Memory B cell (primary cell): ENCODE data around the gene RALGPS2.
A peak's percentile ranks its signal among the peaks of the same experiment; 100 is the strongest.

Source experiments
- ATAC-seq: fragments of 150-1000 bp; cut with Tn5 transposase; 2 replicates; pipeline ENCODE4 v1.10.0; 2021; ENCODE audit warnings: low read depth, mild to moderate bottlenecking, moderate library complexity
- DNase-seq, 2 donors: peaks; one replicate each; pipeline ENCODE4 v3.0.0; 2022; ENCODE audit warnings: low spot score in 2 of 2
- H3K27ac Mint-ChIP-seq: one replicate; pipeline ENCODE4 v1.8.0; 2022; ENCODE audit warnings: mild to moderate bottlenecking, moderate library complexity, mixed read lengths
- H3K27me3 Mint-ChIP-seq: one replicate; pipeline ENCODE4 v1.8.0; 2022; ENCODE audit warnings: mixed read lengths
- H3K36me3 Mint-ChIP-seq: one replicate; pipeline ENCODE4 v1.8.0; 2022; ENCODE audit warnings: mild to moderate bottlenecking, mixed read lengths
- H3K4me1 Mint-ChIP-seq: one replicate; pipeline ENCODE4 v1.8.0; 2022; ENCODE audit warnings: mixed read lengths
- H3K4me3 Mint-ChIP-seq: one replicate; pipeline ENCODE4 v1.8.0; 2022; ENCODE audit warnings: mild to moderate bottlenecking, moderate library complexity, mixed read lengths
- H3K9me3 Mint-ChIP-seq: one replicate; pipeline ENCODE4 v1.8.0; 2022; ENCODE audit warnings: mixed read lengths

RALGPS2 gene

DNA sequence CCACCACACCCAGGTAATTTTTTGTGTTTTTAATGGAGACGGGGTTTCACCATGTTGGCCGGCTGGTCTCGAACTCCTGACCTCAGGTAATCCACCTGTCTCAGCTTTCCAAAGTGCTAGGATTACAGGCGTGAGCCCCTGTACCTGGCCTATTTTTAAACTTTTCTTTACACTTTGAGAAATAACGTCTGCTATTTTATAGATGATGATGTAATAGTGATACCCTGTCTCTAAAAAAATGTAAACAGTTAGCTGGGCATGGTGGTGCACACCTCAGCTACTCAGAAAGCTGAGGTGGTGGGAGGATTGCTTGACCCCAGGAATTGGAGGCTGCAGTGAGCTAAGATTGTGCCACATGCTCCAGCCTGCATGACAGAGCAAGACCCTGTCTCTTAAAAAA is 47.9 kb downstream of the RALGPS2 start:
- Mint-ChIP-seq H3K36me3 (peaks cover 36% of the 10 kb centered on the region), H3K4me3 (no peak overlapping the region), H3K27me3 (no peaks in the 10 kb centered on the region), H3K4me1 (peaks cover 31% of the 10 kb centered on the region), H3K9me3 (no peaks in the 10 kb centered on the region), H3K27ac (no peak overlapping the region)
- no peak for DNase-seq
- ATAC-seq, result no peak

- ATAC-seq, result no peak
These were observed 49.2 kb downstream of the RALGPS2 start for GRCh38 chr1:178774263-178774662.

GRCh38 chr1:178776553-178776952 is 51.5 kb downstream of the RALGPS2 start:
- H3K27ac Mint-ChIP-seq, result peak overlapping the region; percentile 45
- peaks cover 15% of the 10 kb centered on the region for H3K4me1 Mint-ChIP-seq
- H3K36me3 Mint-ChIP-seq, result peaks cover 29% of the 10 kb centered on the region
- ATAC-seq (no peak), DNase-seq (no peak)
- H3K27me3 Mint-ChIP-seq, result no peaks in the 10 kb centered on the region
- H3K4me3 Mint-ChIP-seq, result no peak overlapping the region
- no peaks in the 10 kb centered on the region for H3K9me3 Mint-ChIP-seq

More at GRCh38 chr1:178774263-178774662, 49.2 kb downstream of the RALGPS2 start:
- Mint-ChIP-seq H3K4me1 (peaks cover 18% of the 10 kb centered on the region), H3K9me3 (no peaks in the 10 kb centered on the region), H3K27me3 (no peaks in the 10 kb centered on the region), H3K36me3 (peaks cover 25% of the 10 kb centered on the region), H3K4me3 (no peak overlapping the region), H3K27ac (no peak overlapping the region)
- DNase-seq, result no peak

GRCh38 chr1:178781533-178782330 is 56.7 kb downstream of the RALGPS2 start:
- DNase-seq (no peak), ATAC-seq (no peak)
- H3K9me3 Mint-ChIP-seq, result no peaks in the 10 kb centered on the region
- H3K27me3 Mint-ChIP-seq, result no peaks in the 10 kb centered on the region
- H3K27ac Mint-ChIP-seq, result peak overlapping the region; percentile 91
- peaks cover 43% of the 10 kb centered on the region for H3K36me3 Mint-ChIP-seq
- H3K4me3 Mint-ChIP-seq, result no peak overlapping the region
- peaks cover 30% of the 10 kb centered on the region for H3K4me1 Mint-ChIP-seq

DNA sequence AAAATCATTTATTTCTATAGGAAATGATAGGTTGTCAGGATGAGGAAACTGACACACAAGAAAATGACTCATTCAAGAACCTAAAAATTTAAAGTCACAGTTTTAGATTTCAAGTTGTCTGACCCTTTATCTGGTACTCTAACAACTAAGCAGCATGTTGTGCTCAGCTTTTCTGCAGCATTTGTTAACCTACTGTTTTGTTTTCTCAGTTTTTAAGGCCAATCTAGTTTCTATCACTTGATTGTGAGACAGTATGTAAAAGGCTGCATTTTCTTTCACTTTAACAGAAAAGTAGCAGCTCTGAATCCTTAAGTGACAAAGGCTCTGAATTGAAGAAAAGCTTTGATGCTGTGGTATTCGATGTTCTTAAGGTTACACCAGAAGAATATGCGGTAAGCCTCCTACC is 59.1 kb downstream of the RALGPS2 start:
- peaks cover 53% of the 10 kb centered on the region for H3K36me3 Mint-ChIP-seq
- H3K27me3 Mint-ChIP-seq, result no peaks in the 10 kb centered on the region
- H3K4me1 Mint-ChIP-seq, result peaks cover 43% of the 10 kb centered on the region
- no peak for DNase-seq
- no peaks in the 10 kb centered on the region for H3K9me3 Mint-ChIP-seq
- no peak for ATAC-seq
- H3K4me3 Mint-ChIP-seq, result peak overlapping the region; percentile 14
- peak overlapping the region; percentile 82 for H3K27ac Mint-ChIP-seq

- ATAC-seq (no peak), DNase-seq (no peak)
- no peaks in the 10 kb centered on the region for H3K27me3 Mint-ChIP-seq
- H3K36me3 Mint-ChIP-seq, result peaks cover 35% of the 10 kb centered on the region
- peaks cover 31% of the 10 kb centered on the region for H3K4me1 Mint-ChIP-seq
- peak overlapping the region; percentile 83 for H3K27ac Mint-ChIP-seq
- H3K4me3 Mint-ChIP-seq, result no peak overlapping the region
- no peaks in the 10 kb centered on the region for H3K9me3 Mint-ChIP-seq
These were observed 67.3 kb downstream of the RALGPS2 start for GRCh38 chr1:178792394-178792793.

DNA sequence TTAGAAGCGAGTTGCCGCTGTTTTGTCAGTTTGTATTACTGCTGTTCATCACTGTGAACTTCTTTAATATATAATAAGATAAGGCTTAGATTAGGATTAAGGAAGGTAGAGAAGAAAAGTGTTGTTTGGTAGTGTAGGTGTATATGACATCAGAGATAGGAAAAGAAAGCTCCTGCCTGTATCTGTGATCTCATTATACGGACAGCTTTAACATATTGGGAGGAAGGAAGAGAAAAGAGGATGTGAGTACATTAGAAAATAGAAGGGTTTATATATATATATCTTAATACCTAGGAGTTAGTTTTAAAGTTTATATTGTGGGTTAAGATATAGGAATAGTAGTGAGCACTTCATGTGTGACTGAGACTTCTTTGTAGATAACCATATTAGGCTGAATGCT is 71.0 kb downstream of the RALGPS2 start:
- peak overlapping the region; percentile 39 for H3K27ac Mint-ChIP-seq
- peaks cover 32% of the 10 kb centered on the region for H3K4me1 Mint-ChIP-seq

GRCh38 chr1:178797590-178797989 is 72.5 kb downstream of the RALGPS2 start:
- H3K36me3 Mint-ChIP-seq, result peaks cover 37% of the 10 kb centered on the region
- H3K4me1 Mint-ChIP-seq, result peaks cover 30% of the 10 kb centered on the region
- no peaks in the 10 kb centered on the region for H3K9me3 Mint-ChIP-seq
- no peaks in the 10 kb centered on the region for H3K27me3 Mint-ChIP-seq
- DNase-seq (no peak), ATAC-seq (no peak)
- no peak overlapping the region for H3K27ac Mint-ChIP-seq
- no peak overlapping the region for H3K4me3 Mint-ChIP-seq

More for the DNA sequence above, 71.0 kb downstream of the RALGPS2 start:
- Mint-ChIP-seq H3K27me3 (no peaks in the 10 kb centered on the region), H3K4me3 (no peak overlapping the region), H3K9me3 (no peaks in the 10 kb centered on the region), H3K36me3 (peaks cover 35% of the 10 kb centered on the region)
- ATAC-seq (peak; percentile 93), DNase-seq (no peak)

GRCh38 chr1:178798232-178798861 is 73.3 kb downstream of the RALGPS2 start:
- Mint-ChIP-seq H3K27me3 (no peaks in the 10 kb centered on the region), H3K36me3 (peaks cover 39% of the 10 kb centered on the region), H3K9me3 (no peaks in the 10 kb centered on the region), H3K27ac (no peak overlapping the region), H3K4me3 (no peak overlapping the region), H3K4me1 (peaks cover 30% of the 10 kb centered on the region)
- no peak for ATAC-seq
- DNase-seq, result no peak

GRCh38 chr1:178802873-178803272 is 77.8 kb downstream of the RALGPS2 start:
- Mint-ChIP-seq H3K4me1 (peaks cover 36% of the 10 kb centered on the region), H3K27me3 (no peaks in the 10 kb centered on the region), H3K9me3 (no peaks in the 10 kb centered on the region), H3K27ac (no peak overlapping the region), H3K4me3 (no peak overlapping the region), H3K36me3 (peaks cover 41% of the 10 kb centered on the region)
- no peak for ATAC-seq
- no peak for DNase-seq

- H3K36me3 Mint-ChIP-seq, result peaks cover 37% of the 10 kb centered on the region
- ATAC-seq (no peak), DNase-seq (no peak)
- H3K27ac Mint-ChIP-seq, result peak overlapping the region; percentile 79
- H3K4me1 Mint-ChIP-seq, result peaks cover 32% of the 10 kb centered on the region
- no peak overlapping the region for H3K4me3 Mint-ChIP-seq
- no peaks in the 10 kb centered on the region for H3K27me3 Mint-ChIP-seq
- no peaks in the 10 kb centered on the region for H3K9me3 Mint-ChIP-seq
These were observed 81.7 kb downstream of the RALGPS2 start for GRCh38 chr1:178806665-178807300.

DNA sequence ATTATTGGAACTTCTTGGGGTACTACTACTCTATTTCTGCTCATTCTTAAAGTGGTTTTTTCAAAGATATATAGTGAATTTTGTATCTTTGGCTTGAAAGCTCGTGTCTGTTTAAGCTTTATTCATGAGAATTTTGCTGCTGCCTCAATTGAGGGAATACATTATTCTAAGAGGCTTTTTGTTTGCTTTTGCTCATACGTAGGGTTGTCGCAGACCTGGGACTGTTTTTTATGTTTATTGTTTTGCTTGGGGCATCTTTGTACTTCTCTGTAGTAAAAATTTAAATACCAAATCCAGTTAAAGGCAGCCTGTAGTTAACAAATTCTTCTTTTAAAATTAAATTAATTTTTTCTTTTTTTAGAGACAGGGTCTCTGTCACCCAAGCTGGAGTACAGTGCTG is 83.5 kb downstream of the RALGPS2 start:
- no peak overlapping the region for H3K27ac Mint-ChIP-seq
- DNase-seq (no peak), ATAC-seq (no peak)
- H3K4me1 Mint-ChIP-seq, result peaks cover 38% of the 10 kb centered on the region
- H3K27me3 Mint-ChIP-seq, result no peaks in the 10 kb centered on the region
- no peaks in the 10 kb centered on the region for H3K9me3 Mint-ChIP-seq
- peaks cover 38% of the 10 kb centered on the region for H3K36me3 Mint-ChIP-seq
- no peak overlapping the region for H3K4me3 Mint-ChIP-seq

GRCh38 chr1:178810585-178810984 is 85.5 kb downstream of the RALGPS2 start:
- Mint-ChIP-seq H3K9me3 (no peaks in the 10 kb centered on the region), H3K4me1 (peaks cover 37% of the 10 kb centered on the region), H3K4me3 (no peak overlapping the region), H3K27me3 (no peaks in the 10 kb centered on the region), H3K36me3 (peaks cover 43% of the 10 kb centered on the region), H3K27ac (no peak overlapping the region)
- ATAC-seq, result no peak
- DNase-seq, result no peak

GRCh38 chr1:178818416-178818815 is 93.4 kb downstream of the RALGPS2 start:
- H3K4me3 Mint-ChIP-seq, result no peak overlapping the region
- peak overlapping the region; percentile 81 for H3K27ac Mint-ChIP-seq
- no peaks in the 10 kb centered on the region for H3K27me3 Mint-ChIP-seq
- peaks cover 34% of the 10 kb centered on the region for H3K36me3 Mint-ChIP-seq
- H3K4me1 Mint-ChIP-seq, result peaks cover 25% of the 10 kb centered on the region
- DNase-seq (no peak), ATAC-seq (no peak)
- H3K9me3 Mint-ChIP-seq, result no peaks in the 10 kb centered on the region
